Lower leg skin (tissue), 4 donors: ENCODE data around the gene MCTP1. TPM values are rescaled to one million over a fixed set of nuclear protein-coding genes. Genes with fewer than 3 reads are reported as not detected.

ENCODE experiments used
- DNase-seq, 2 donors: peaks; one replicate each; pipeline ENCODE4 v3.0.0-alpha.2; 2019; ENCODE audit warnings: low spot score in 2 of 2
- H3K4me3 ChIP-seq: fragments of 200-600 bp; sonication (generic); 2 replicates; pipeline ENCODE4 v1.5.1; 2017; ENCODE audit warnings: mild to moderate bottlenecking, low read depth; ENCODE audit not compliant: poor library complexity, severe bottlenecking
- POLR2A ChIP-seq, 2 donors: fragments of 450-650 bp; IDR thresholded peaks; one replicate each; pipeline ENCODE4 v1.6.1; 2016 to 2017; ENCODE audit warnings: antibody characterized with exemption in 2 of 2, mild to moderate bottlenecking in 1 of 2, moderate library complexity in 1 of 2
- WGBS, 2 donors: methylation state at CpG; one replicate each; pipeline ENCODE4 v1.1.5; 2018; 5-methylcytosine and 5-hydroxymethylcytosine counted together
- intact Hi-C: fragments of 100-400 bp; cut with DNase I; formaldehyde crosslinking; loops from one replicate; pipeline ENCODE4 v1.15.0; 2023; ENCODE audit warnings: low total_unique reads
- total RNA-seq, 4 donors: library from RNA; depleted of rRNA; stranded (reverse); fragments of >200 nt; gene quantifications; one replicate each; pipeline ENCODE4 v1.1.0, GENCODE V29; 2016
- TF ChIP-seq, protein P1 (sequence below), 3 donors: fragments of 450-650 bp; IDR thresholded peaks; one replicate each; pipeline ENCODE4 v1.5.1; 2016; ENCODE audit warnings: antibody characterized with exemption in 3 of 3, mild to moderate bottlenecking in 3 of 3, moderate library complexity in 2 of 3

MCTP1 gene
- total RNA-seq, 4 donors from 2014 or later, result 6.3 to 36.5 (median 9.8) TPM

DNA sequence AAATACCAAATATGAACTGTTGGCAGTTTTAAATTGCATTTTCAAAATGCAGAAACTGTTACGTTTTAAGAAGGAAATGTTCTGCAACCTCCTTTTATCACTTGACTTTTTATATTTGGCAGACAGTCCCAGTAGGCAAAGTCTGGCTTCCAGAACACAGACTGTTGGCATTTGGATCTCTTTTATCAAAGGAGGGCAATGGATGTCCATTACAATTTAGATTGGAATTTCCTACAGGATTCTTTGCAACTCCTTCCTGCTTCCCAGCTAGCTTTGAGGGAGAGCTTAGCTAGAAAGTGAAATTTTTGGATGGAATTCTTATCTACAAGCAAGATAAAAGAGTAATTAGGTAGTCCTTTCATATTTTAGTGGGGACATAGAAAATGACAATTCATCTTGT lies 523.8 kb downstream of the MCTP1 start:
- no peak for TF ChIP-seq POLR2A (IDR thresholded peaks at IDR 0.05)
- TF ChIP-seq, protein P1, sequence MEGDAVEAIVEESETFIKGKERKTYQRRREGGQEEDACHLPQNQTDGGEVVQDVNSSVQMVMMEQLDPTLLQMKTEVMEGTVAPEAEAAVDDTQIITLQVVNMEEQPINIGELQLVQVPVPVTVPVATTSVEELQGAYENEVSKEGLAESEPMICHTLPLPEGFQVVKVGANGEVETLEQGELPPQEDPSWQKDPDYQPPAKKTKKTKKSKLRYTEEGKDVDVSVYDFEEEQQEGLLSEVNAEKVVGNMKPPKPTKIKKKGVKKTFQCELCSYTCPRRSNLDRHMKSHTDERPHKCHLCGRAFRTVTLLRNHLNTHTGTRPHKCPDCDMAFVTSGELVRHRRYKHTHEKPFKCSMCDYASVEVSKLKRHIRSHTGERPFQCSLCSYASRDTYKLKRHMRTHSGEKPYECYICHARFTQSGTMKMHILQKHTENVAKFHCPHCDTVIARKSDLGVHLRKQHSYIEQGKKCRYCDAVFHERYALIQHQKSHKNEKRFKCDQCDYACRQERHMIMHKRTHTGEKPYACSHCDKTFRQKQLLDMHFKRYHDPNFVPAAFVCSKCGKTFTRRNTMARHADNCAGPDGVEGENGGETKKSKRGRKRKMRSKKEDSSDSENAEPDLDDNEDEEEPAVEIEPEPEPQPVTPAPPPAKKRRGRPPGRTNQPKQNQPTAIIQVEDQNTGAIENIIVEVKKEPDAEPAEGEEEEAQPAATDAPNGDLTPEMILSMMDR (IDR thresholded peaks at IDR 0.05), result no peak
- intact Hi-C loops, result no loop called here
- no peak overlapping the region for H3K4me3 ChIP-seq
- no peak for DNase-seq
- WGBS, 2 donors, result 47 to 48% methylated on average over 1 of the region's 1 CpG

DNA sequence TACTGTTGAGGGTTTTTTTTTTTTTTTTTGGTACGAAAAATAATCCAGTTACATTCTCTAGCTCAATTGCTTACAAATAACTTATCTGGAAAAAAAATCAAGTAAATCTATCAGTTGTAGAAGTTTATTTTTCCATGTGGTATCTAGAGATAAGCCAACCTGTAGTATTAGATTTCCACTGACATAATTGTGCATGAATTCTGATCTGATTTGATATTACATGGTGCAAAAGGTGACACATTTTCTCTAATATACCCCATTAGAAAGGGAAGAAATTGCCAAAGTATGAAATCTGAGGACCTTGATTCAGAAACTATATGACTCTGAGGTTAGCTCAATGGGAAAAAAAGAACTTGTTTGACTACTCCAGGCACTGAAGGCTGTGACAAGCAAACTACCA lies 524.9 kb downstream of the MCTP1 start:
- 76 to 87% methylated on average over 1 of the region's 1 CpG for whole genome bisulfite sequencing, 2 donors
- no peak for DNase-seq
- intact Hi-C loops, result no loop called here
- TF ChIP-seq POLR2A (IDR thresholded peaks at IDR 0.05), result no peak
- TF ChIP-seq, protein P1 (IDR thresholded peaks at IDR 0.05), result no peak
- no peak overlapping the region for H3K4me3 ChIP-seq

DNA sequence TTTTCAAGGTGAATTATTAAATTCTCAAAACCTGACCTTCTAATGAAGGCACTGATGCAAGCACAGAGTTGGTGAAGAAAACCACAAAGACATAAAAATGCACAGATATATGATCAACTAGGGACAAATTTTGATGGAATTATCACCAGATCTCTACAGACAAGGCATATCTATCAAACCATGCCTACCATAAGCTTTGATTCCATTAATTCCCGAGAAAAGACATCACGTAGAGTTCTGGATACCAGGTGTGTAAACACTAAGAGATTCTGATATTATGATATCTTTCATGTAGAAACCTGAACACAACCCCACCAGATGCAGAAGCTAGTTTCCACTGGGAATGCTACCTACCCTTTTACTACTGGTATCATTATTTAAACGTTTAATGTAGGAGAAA lies 525.9 kb downstream of the MCTP1 start:
- no peak overlapping the region for H3K4me3 ChIP-seq
- intact Hi-C loops, result no loop called here
- no peak for DNase-seq
- TF ChIP-seq POLR2A (IDR thresholded peaks at IDR 0.05), result no peak
- TF ChIP-seq, protein P1 (IDR thresholded peaks at IDR 0.05), result no peak
- WGBS, 2 donors, result 56 to 62% methylated on average over 3 of the region's 3 CpGs

DNA sequence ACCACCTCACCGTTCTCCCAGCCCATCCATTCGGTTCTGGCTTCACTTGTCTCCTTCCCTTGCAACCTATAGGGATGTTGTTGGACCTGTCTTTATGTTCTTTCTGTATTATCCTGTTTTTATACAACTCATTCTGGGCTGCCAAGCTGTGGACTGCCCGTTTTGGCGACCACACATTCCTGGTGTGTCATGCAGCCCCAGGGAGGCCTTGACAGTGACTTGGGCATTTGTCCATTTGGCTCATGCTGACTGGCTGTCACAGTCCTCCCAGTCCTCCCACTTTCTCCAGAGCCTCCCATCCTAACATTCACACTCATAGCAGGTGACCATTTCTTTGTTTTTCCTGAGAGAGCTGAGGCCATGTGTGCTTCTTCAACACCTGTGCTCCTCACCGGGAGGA lies 530.1 kb downstream of the MCTP1 start:
- intact Hi-C loops, result no loop called here
- H3K4me3 ChIP-seq, result no peak overlapping the region
- 70 to 76% methylated on average over 5 of the region's 5 CpGs for WGBS, 2 donors
- DNase-seq, result no peak
- TF ChIP-seq, protein P1 (IDR thresholded peaks at IDR 0.05), result no peak
- TF ChIP-seq POLR2A (IDR thresholded peaks at IDR 0.05), result no peak

DNA sequence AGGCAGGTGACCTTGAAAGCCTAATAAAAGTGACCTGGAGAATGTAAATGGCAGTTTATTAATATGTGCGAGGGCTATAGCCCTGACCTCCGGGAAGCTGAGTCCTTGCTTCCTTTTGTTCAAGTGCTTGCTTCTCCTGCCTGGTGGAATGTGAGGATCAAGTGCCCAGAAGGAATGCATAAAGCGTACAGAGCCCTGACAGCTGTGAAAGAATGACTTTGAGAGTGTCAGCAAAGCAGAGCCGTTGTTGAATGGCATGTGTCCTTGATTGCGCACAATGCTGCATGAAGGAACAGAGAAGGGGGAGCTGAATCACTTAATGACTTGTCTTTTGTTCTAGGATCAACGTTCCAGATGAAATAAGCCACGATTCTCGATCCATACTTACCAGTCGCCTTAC lies 533.4 kb downstream of the MCTP1 start:
- 66 to 68% methylated on average over 9 of the region's 9 CpGs for WGBS, 2 donors
- no peak overlapping the region for H3K4me3 ChIP-seq
- no peak for DNase-seq
- intact Hi-C loops, result no loop called here
- TF ChIP-seq POLR2A (IDR thresholded peaks at IDR 0.05), result no peak
- TF ChIP-seq, protein P1 (IDR thresholded peaks at IDR 0.05), result no peak

DNA sequence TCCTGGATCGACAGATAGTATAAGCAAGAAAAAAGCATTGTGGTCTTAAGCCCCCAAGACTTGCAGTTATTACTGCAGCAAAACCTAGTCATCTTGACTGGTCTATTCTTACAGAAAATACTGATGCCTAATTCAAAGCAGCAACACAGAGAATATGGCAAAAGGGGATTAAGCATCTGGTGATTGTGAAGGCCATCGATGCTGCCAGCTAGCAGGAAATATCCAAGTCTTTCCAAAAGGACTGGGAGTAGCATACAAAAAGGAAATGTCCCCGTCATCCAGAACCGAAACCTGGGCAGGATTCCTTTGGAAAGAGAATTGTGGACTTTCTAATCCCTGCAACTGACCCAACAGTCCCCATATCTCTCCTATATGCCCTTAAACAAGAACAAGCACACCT lies 534.2 kb downstream of the MCTP1 start:
- intact Hi-C loops, result no loop called here
- TF ChIP-seq, protein P1 (IDR thresholded peaks at IDR 0.05), result no peak
- TF ChIP-seq POLR2A (IDR thresholded peaks at IDR 0.05), result no peak
- WGBS, 2 donors, result 73 to 80% methylated on average over 4 of the region's 4 CpGs
- H3K4me3 ChIP-seq, result no peak overlapping the region
- no peak for DNase-seq
